Activated T-cell treated with anti-CD3 and anti-CD28 coated beads, Interleukin-2, amount 50 U/mL, for 4 hours (primary cell): Measurements from ENCODE around the gene HNRNPCL4. TPM values are rescaled to one million over a fixed set of nuclear protein-coding genes. Genes with fewer than 3 reads are reported as not detected.
"Not testable (repeated sequence)": the region's sequence is repeated elsewhere in the genome, so short reads cannot be mapped to it uniquely, and the experiment has no call there.

ENCODE experiments used
- ATAC-seq, 2 donors: fragments of 200-7000 bp; cut with Tn5 transposase; one replicate each; pipeline ENCODE4 v1.10.0; 2021
- DNase-seq: peaks from one replicate; pipeline ENCODE4 v3.0.0-alpha.2; 2020
- H3K27me3 Mint-ChIP-seq: one replicate; pipeline ENCODE4 v1.8.0; 2021; ENCODE audit warnings: low read depth, mixed read lengths
- H3K36me3 Mint-ChIP-seq: one replicate; pipeline ENCODE4 v1.8.0; 2022; ENCODE audit warnings: mixed read lengths; ENCODE audit not compliant: insufficient read depth
- H3K4me1 Mint-ChIP-seq: one replicate; pipeline ENCODE4 v1.8.0; 2021; ENCODE audit warnings: low read depth, mixed read lengths
- H3K4me3 Mint-ChIP-seq: one replicate; pipeline ENCODE4 v1.8.0; 2021; ENCODE audit warnings: mild to moderate bottlenecking, moderate library complexity, mixed read lengths
- H3K9me3 Mint-ChIP-seq: one replicate; pipeline ENCODE4 v1.8.0; 2021; ENCODE audit warnings: mixed read lengths
- total RNA-seq, 3 donors: library from RNA; stranded (reverse); gene quantifications; one replicate each; pipeline ENCODE4 v1.2.1, GENCODE V29; 2021

HNRNPCL4 gene
- not detected for total RNA-seq

DNA sequence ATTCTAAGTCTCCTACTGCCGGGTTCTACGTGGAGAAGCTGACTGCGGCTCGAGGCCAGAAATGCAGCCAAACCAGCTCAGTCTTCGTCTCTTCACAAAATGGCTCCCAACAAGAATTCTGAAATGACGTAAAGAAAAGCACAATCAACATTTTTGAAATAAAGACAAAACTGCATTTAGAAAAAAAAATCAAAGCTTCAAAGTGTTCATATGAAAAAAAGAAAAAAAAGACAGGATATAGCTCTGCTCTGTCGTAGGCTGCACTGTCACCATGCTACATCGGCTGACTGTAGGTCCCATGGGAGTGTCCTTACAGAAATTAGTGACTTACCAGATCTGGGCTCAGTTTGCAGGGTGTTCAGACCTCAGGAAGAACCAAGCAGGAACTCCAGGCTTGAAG is at the start of gene HNRNPCL4:
Gene HNRNPCL4 (minus strand): TSS at position 101 of the 400 bp plus-strand sequence. CDS start 164 bp downstream, outside the sequence.
- ATAC-seq, H3K27me3 Mint-ChIP-seq, H3K4me1 Mint-ChIP-seq, DNase-seq, H3K9me3 Mint-ChIP-seq, H3K4me3 Mint-ChIP-seq, H3K36me3 Mint-ChIP-seq: not testable (repeated sequence)

- H3K4me3 Mint-ChIP-seq, H3K27me3 Mint-ChIP-seq, H3K36me3 Mint-ChIP-seq, H3K4me1 Mint-ChIP-seq, H3K9me3 Mint-ChIP-seq, DNase-seq, ATAC-seq: not testable (repeated sequence)
Measured at GRCh38 chr1:13208712-13209111, 43.3 kb upstream of the HNRNPCL4 start.

GRCh38 chr1:13201309-13201708 is 35.9 kb upstream of the HNRNPCL4 start, which contains the start of gene PRAMEF13:
TSS of gene PRAMEF13 (minus strand) at chr1:13201409. CDS start at chr1:13199589, 1,820 bp downstream.
- H3K36me3 Mint-ChIP-seq, H3K27me3 Mint-ChIP-seq, DNase-seq, ATAC-seq, H3K4me1 Mint-ChIP-seq, H3K4me3 Mint-ChIP-seq, H3K9me3 Mint-ChIP-seq: not testable (repeated sequence)

- H3K4me3 Mint-ChIP-seq, ATAC-seq, H3K36me3 Mint-ChIP-seq, H3K9me3 Mint-ChIP-seq, H3K4me1 Mint-ChIP-seq, DNase-seq, H3K27me3 Mint-ChIP-seq: not testable (repeated sequence)
Measured at GRCh38 chr1:13171548-13171947, 6.1 kb upstream of the HNRNPCL4 start, which contains the start of gene PRAMEF9. TSS of gene PRAMEF9 (plus strand) at chr1:13171848. CDS start at chr1:13175281, 3,433 bp downstream.

DNA sequence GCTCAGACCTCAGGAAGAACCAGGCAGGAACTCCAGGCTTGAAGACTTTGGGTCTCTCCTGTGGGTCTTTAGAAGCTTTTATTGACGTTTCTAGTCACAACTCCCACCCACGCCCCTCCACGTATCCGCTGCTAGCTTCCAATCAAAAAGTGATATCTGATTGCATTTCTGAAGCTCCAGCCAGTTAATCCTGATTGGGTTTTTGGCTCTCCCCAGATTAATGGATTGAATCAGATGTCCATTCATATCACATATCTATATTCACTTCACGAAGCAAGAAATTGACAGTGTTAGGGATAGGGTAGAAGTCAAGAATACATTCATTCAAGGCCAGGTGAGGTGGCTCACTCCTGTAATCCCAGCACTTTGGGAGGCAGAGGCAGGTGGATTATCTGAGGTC is 9.5 kb downstream of the HNRNPCL4 start, which contains the start of gene PRAMEF26:
Gene PRAMEF26 (minus strand): TSS at position 101 of the 400 bp plus-strand sequence. CDS start 2,914 bp downstream, outside the sequence.
- not testable (repeated sequence) for H3K4me3 Mint-ChIP-seq, H3K4me1 Mint-ChIP-seq, DNase-seq, H3K27me3 Mint-ChIP-seq, H3K36me3 Mint-ChIP-seq, ATAC-seq, H3K9me3 Mint-ChIP-seq

DNA sequence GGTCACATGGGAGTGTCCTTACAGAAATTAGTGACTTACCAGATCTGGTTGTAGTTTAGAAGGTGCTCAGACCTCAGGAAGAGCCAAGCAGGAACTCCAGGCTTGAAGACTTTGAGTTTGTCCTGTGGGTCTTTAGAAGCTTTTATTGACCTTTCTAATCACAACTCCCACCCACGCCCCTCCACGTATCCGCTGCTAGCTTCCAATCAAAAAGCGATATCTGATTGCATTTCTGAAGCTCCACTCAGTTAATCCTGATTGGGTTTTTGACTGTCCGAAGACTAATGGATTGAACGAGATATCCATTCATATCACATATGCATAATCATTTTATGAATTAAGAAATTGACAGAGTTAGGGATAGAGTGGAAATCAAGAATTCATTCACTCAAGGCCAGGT is 48.7 kb downstream of the HNRNPCL4 start, which contains the start of gene HNRNPCL2:
Gene HNRNPCL2 (minus strand): TSS at position 101 of the 400 bp plus-strand sequence. CDS start 454 bp downstream, outside the sequence.
- not testable (repeated sequence) for H3K4me1 Mint-ChIP-seq, H3K9me3 Mint-ChIP-seq, H3K27me3 Mint-ChIP-seq, H3K36me3 Mint-ChIP-seq, DNase-seq, ATAC-seq, H3K4me3 Mint-ChIP-seq

Other genes starting within 250 kb of the HNRNPCL4 start
- not detected for gene PRAMEF7, start 249.0 kb downstream of the HNRNPCL4 start, total RNA-seq
- gene PRAMEF6, start 218.1 kb downstream of the HNRNPCL4 start, total RNA-seq: not detected
- not detected for gene PRAMEF27, start 109.1 kb downstream of the HNRNPCL4 start, total RNA-seq
- gene HNRNPCL3, start 104.9 kb downstream of the HNRNPCL4 start, total RNA-seq: not detected
- gene PRAMEF25, start 94.9 kb downstream of the HNRNPCL4 start, total RNA-seq: not detected
- gene HNRNPCL2, start 48.8 kb downstream of the HNRNPCL4 start, total RNA-seq: not detected
- gene PRAMEF26, start 9.6 kb downstream of the HNRNPCL4 start, total RNA-seq: not detected
- gene PRAMEF9, start 6.2 kb upstream of the HNRNPCL4 start, total RNA-seq: not detected
- gene PRAMEF13, start 35.8 kb upstream of the HNRNPCL4 start, total RNA-seq: not detected
- not detected for gene PRAMEF18, start 60.5 kb upstream of the HNRNPCL4 start, total RNA-seq
- not detected for gene PRAMEF5, start 88.6 kb upstream of the HNRNPCL4 start, total RNA-seq
- not detected for gene PRAMEF8, start 119.5 kb upstream of the HNRNPCL4 start, total RNA-seq
- gene PRAMEF33, start 137.9 kb upstream of the HNRNPCL4 start, total RNA-seq: not detected
- not detected for gene PRAMEF15, start 149.9 kb upstream of the HNRNPCL4 start, total RNA-seq
- gene PRAMEF14, start 181.5 kb upstream of the HNRNPCL4 start, total RNA-seq: not detected
- not detected for gene PRAMEF19, start 206.3 kb upstream of the HNRNPCL4 start, total RNA-seq
- not detected for gene PRAMEF17, start 224.0 kb upstream of the HNRNPCL4 start, total RNA-seq
- not detected for gene PRAMEF20, start 244.8 kb upstream of the HNRNPCL4 start, total RNA-seq